ENCODE data around the gene MINAR1.

- TF ChIP-seq, protein P1, sequence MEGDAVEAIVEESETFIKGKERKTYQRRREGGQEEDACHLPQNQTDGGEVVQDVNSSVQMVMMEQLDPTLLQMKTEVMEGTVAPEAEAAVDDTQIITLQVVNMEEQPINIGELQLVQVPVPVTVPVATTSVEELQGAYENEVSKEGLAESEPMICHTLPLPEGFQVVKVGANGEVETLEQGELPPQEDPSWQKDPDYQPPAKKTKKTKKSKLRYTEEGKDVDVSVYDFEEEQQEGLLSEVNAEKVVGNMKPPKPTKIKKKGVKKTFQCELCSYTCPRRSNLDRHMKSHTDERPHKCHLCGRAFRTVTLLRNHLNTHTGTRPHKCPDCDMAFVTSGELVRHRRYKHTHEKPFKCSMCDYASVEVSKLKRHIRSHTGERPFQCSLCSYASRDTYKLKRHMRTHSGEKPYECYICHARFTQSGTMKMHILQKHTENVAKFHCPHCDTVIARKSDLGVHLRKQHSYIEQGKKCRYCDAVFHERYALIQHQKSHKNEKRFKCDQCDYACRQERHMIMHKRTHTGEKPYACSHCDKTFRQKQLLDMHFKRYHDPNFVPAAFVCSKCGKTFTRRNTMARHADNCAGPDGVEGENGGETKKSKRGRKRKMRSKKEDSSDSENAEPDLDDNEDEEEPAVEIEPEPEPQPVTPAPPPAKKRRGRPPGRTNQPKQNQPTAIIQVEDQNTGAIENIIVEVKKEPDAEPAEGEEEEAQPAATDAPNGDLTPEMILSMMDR (IDR thresholded peaks at IDR 0.05) = no peak
- TF ChIP-seq POLR2A (IDR thresholded peaks at IDR 0.05) (no peak), EP300 (IDR thresholded peaks at IDR 0.05) (no peak), POLR2AphosphoS5 (IDR thresholded peaks at IDR 0.05) (no peak)
Measured at GRCh38 chr15:79455943-79456342, 23.8 kb downstream of the MINAR1 start.

Measured in gastroesophageal sphincter (tissue), 3 donors.